Right lobe of liver (tissue), 4 donors: Measurements from ENCODE around the gene METTL26.

Source experiments
- CTCF ChIP-seq, 4 donors: fragments of 200-600 bp in 3 of 4; fragments of 450-650 bp in 1 of 4; IDR thresholded peaks; one replicate each; pipeline versions ENCODE4 v1.5.1 to v1.8.0; 2016 to 2022; ENCODE audit warnings: antibody characterized with exemption in 4 of 4, mild to moderate bottlenecking in 2 of 4
- POLR2A ChIP-seq: fragments of 450-650 bp; IDR thresholded peaks from one replicate; pipeline ENCODE4 v1.6.1; 2017; ENCODE audit warnings: antibody characterized with exemption, mild to moderate bottlenecking
- donor health status: DM: no; HTN: no; CAD: no.
- donor health status: DM: no; HTN: no; CAD: no.
- donor health status: DM: no; HTN: yes; CAD: no.

- TF ChIP-seq CTCF (IDR thresholded peaks at IDR 0.05) (no peak), POLR2A (no peak)
Observed at GRCh38 chr16:586047-586644, 50.0 kb downstream of the METTL26 start.
